ENCODE results near the gene WIPF3.
A peak's percentile ranks its signal among the peaks of the same experiment; 100 is the strongest.

WIPF3 gene

DNA sequence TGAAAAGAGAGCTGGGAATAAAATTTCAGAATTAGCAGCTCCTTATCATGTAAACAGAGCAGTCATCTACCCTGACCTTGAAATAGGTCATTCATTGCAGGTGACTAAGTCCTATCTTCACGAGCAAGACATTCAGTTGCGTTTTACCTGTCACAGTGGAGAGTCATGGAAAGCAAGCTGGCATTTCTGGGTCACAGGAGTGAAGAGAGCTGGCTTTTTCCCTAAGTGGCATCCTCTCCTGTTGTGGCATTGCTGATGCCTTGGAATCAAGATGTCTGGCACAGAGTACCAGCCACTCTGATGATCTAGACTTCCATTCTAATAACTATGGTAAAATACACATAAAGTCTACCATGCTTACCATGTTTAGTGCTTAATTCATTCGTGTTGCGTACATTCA is 112.5 kb downstream of the WIPF3 start:
- no peak for DNase-seq

DNA sequence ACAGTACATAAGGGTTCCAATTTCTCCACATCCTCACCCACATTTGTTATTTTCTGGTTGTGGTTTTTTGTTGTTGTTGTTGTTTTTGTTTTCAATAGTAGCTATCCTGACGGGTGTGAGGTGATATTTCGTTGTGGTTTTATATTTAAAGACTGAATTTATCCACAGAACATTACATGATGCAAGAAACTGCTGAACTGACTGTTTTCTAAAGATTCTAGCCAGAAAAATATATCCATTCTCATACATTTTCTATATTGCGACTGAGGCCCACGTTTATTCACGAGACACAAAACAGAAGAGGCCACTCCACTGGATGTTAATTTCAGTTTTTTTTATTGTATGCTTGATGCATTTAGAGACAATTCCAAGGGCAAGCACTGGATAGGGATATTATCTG is 113.5 kb downstream of the WIPF3 start:
- no peak for DNase-seq

DNA sequence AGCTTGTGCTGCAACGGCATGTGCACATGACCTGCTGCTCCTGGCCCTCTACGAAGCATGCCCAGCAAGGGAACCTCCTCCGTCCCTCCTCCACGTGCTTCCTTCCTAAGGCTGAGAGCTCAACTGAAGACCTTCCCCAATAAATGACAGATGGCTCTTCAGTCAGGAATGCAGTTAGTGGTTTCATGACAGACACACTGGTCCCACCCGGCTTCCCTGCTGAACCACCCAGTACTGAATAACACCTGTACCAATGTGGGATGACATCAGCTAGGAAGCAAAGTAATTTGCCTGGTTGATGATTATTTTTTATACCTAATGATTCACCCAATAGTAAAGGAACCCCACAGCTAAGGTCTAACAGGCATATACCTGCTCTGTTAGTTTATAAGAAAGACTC is 114.2 kb downstream of the WIPF3 start:
- no peak for DNase-seq

DNA sequence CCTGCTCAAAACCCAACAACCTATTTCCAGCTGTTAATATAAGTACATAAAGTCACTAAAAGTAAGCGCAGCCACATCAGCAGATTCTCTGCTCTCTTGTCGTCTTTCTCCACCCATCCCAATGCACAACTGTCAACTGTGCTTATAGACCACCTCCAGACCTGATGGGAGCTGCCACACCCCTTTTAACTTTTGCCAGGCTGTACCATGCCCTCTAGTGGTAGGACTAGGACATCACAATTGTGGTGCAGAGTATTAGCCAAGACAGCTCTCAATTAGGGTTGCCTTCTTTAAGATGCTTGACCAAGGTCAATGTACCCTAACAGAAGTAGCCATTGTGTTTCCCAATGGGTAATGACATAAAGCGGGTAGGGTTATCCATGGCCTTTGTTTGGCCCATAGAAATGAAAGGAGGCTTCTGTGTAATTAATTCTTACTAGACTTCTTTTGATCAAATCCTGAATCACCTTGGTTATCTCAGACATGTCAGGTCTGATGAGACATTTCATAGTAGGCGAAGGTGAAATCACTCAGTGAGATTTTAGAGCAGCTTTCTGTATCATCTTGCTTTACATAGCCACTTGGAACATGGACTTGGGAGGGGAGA is 115.2 kb downstream of the WIPF3 start:
- peak; percentile 60 to 78 (median 70) for DNase-seq

DNA sequence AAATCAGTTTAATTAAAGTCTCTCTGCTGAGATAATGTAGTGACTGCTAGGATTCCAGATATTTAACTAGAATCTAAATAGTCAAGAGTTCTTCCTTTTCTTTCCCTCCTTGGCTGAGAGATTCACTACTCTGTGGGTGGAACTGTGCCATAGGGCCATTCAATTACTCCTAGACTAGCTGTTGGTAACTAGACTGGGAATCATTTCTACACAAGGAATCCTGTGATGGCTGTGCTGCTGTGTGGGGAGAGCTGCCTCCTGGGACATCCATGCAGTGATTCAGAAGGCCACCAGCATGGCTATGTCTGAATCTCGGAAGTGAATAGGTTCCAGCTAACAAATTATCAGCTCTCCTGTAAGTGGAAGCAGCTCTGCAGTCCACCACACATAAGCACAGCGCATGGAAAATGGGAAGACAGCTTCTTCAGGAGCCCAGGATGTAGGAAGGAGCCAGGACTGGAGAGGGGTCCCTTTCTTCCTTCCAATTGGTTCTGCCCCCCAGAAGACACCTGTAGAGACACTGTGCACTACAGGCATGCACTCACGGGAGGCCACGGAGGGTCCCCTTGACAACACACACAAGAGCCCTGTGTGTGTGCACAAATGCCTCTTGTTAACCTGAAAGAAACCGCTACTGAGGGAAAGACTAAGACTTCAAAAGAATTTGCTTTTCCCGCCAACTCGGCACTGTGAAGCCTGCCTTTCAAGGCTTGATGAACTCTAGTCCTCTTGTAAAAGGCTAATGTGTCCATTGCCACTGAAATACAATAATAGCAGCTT is 116.8 kb downstream of the WIPF3 start:
- DNase-seq: no peak

DNA sequence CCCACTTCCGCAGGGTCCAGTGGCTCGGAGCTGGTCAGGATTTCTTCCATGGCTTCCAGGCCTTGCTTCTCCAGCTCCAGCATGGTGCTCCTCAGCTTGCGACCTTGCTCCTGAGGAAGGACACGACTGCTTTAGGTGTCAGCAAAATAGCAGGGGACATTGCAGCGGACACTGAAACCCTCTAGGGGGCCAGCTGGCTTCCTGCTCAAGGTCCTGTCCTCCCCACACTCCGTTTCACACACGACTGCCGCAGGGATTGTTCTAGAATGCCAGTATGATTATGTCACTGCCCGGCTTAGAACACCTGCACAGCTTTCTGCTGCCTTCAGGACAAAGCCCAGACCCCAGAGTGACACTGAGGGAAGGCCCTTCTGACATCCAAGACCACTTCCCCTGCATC is 117.7 kb downstream of the WIPF3 start:
- no peak for DNase-seq

DNA sequence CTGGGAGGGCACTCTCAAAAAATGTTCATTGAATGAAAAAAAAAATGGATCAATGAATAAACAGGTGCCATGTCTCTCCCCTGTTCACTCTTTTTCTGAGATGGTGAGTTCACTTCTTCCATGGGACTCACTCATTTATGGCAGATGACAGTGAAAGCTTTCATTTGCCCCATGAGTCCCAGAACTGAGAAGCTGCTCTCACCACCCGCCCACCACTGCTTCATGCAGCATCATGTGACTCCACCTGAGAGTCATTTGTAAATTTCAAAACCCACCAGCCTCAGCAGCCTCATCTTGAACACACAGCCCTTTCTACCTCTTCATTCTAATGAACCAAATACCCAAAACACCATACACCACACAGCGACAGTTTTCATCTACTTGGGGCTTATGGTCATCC is 118.4 kb downstream of the WIPF3 start:
- peak; percentile 13 to 48 (median 40) for DNase-seq

DNA sequence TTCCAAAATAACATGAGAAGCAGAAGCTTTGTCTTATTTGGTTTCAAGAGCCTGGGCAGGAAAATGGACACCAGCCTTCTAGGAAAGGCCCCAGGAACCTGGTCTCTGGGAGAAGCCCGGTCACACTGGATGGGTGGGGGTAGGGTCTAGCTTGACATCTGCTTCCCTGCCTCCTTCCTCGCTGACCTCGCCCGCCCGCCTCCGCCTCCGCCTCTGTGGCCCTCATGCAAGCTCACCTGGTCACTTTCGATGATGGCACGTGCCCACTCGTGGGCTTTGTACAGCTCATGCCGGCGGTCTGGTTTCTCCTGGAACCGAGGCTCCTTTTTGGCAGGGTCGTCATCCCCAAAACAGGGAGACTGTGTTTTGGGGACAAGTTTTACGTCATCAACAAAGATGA is 119.9 kb downstream of the WIPF3 start:
- no peak for DNase-seq

DNA sequence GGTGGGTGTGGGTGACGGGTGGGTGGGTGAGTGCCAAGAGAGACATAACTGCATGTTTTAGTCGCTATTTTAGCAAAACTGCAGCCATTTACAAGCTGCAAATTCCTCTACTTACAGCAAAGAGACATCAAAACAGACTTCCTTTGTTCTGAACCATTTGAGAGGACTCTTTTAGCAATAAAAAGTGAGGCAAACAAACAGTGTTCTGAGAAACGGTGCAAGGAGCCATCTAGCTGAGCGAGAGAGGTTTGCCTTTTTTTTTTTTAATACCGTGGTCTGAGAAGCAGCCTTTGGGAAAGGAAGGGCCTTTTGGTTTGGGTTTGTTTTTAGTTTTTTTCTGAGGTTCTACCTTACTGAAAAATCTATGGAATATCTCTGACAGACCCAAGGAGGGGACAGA is 120.4 kb downstream of the WIPF3 start:
- no peak for DNase-seq

DNA sequence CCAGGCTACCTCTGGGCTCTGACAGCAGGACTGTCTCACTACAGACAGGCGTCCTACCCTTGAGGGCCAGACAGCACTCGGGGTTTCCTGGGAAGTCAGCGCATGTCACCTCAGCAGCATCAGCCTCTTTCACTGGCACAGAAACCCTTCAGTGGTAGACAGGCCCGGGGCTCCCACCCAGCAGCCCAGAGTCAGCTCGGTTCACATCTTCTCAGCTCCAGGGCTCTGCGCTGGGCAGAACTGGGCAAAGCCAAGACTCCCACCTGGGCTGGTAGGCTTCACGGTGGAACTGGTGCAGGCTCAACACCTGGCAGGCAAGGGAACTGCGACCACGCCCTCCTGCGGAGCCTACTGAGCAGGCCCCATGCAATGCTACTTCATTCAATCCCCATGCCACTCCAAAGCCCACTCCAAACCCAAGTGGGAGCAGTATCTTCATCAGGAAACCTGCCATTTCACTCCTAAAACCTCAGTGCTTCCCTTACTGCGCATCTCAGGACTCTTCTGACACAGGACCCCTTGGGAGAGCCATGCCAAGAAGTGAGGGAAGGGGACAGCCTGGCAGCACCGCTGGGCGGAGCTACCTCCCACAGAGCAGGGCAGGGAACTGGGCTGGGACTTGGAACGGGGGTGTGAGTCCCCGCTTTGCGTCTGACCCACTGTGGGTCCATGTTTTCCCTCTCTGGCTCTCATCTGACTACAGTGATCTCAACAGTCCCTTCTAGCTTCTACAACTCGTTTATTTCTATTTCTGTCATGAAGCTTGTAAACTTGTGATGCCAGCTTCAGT is 122.9 kb downstream of the WIPF3 start:
- no peak for DNase-seq

DNA sequence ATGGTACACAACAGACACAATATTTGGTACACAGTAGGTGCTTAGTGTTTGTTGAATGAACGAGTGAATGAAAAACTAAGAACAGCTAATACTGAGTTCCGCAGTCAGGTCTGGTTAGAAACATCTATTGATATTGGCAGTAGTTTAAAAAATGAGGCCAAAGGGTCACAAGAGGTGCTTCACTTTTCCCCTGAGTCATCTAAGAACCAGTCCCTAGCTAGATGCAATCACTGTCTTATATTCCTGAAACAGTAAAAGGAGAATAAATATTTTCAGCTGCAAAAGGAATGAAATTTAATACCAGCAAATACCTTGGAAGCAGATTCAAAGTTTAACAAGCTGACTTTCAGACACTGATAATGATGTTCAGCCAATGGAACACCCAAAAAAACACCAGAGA is 128.8 kb downstream of the WIPF3 start:
- DNase-seq: no peak

DNA sequence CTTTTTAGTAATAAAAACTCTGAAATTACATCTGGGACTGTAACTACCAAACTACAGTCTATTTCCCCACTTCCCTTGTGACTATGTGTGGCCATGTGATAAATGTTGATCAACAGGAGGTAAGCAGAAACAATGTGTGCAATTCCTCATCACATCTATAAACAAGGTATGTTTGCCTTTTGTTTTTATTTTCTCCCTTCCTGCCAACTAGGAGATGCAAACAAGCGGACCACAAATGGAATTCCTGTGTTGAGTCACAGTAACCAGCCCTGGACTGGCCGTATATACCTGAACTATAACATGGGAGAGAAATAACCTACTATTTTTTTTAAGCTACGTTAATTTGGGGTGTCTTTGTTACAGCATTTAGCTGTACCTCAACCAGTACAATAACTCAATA is 130.8 kb downstream of the WIPF3 start:
- no peak for DNase-seq

DNA sequence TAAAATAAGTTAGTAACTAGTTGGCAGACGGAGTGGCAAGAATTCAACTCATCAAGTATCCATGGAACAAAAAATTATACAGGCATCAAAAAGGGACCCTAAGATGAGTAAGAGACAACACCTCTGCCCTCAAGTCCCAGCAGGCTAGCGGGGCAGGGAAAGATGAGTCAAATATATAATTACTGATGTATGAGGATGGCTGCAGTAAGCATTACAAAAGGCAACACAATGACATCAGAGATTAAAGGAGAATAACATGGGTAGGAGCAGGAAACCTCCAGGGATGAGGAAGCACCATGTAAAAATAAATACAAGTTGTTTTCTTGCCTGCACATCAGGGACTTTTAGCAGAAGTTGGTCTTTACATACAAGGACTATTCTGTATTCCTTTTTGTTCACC is 133.9 kb downstream of the WIPF3 start:
- DNase-seq: peak in 2 of 4 experiments; percentile 4 to 28

DNA sequence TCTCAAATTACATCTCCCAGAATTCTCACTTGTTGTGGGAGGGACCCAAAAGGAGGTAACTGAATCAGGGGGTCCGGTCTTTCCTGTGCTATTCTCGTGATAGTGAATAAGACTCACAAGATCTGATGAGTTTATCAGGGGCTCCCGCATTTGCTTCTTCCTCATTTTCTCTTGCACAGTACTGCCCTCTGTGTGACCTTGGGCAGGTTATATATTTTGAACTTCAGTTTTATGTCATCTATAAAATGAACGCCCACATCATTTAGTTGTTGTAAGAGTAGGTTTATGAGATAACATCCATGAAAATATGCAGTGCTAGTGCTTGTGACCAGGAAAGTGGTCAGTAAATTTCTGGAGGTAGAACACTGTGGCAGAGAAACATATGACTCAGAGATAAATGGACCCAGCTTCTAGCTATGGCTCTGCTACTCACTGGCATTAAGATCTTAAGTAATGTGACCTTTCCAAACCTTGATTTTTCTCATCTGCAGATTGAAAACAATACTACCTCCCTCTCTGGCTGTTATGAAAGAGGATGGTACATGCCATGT is 139.0 kb downstream of the WIPF3 start:
- peak in 1 of 4 experiments; percentile 24 for DNase-seq

DNA sequence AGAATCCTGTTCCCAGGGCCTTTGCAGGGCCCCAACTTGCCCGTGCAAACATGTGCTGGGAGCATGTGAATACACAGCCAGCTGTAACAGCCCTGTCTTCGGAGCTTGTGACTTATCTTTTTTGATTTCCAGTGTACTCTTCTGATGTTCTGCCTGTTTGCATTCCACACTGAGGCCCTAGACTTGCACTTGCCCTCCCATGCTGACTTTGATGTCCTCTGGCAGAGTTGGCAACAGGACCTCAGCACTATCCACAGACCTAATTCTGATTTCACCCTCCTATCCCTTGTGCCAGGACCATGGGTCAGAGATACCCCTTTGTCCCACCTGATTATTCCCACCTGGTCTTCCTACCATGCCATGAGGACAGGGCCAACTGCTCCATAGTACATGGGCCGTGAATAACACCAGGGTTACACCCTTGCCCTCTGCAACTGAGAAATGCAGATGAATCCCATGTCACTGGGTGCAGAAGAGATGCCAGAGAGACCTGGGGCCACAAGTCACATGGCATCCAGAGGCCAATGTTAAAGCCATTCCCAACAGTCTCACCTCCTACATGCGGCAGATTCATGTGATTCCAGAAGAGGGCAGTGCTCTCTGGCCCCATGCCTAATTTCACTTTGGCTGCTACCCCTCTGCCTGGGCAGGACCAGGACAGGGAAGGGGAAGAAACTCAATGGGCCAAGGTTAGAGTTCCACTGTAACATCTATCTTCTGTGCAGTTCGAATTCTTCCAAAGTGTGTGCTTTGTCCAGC is 140.3 kb downstream of the WIPF3 start:
- peak; percentile 31 to 63 (median 58) for DNase-seq

DNA sequence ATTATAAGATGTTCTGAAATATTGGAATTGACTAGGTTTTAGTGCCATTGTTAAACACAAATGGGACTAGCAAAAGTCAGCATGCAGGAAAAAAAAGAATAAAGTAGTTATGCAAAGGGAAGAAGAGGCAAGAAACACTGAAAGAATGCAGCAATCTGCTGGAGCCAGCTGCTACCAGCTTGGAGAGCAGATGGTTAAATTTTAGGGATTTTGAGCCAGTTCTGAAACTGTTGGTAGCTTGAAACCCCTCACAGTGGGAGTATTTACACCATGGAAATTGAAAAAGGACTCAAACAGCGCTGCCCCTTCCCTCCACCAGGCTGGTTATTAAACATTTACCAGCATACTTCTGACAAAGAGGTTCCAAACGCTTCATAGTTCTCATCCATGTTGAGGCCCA is 142.3 kb downstream of the WIPF3 start:
- no peak for DNase-seq

DNA sequence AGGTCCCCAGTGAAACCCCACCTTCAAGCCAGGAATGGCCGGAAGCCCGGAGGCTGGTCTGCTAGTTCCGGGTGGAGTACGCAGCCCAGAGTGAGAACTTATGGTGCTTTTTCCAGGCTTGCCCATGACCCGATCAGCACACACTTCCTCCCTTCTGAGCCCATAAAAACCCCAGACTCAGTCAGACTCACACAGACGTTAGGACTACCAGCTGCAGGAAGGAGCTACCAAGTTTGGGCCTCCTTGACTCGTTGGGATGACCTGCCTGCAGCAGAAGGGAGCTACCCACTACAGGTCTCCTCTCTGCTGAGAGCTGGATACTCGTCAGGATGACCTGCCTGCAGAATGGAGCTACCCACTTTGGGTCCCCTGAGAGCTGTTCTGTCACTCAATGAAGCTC is 144.2 kb downstream of the WIPF3 start:
- no peak for DNase-seq

DNA sequence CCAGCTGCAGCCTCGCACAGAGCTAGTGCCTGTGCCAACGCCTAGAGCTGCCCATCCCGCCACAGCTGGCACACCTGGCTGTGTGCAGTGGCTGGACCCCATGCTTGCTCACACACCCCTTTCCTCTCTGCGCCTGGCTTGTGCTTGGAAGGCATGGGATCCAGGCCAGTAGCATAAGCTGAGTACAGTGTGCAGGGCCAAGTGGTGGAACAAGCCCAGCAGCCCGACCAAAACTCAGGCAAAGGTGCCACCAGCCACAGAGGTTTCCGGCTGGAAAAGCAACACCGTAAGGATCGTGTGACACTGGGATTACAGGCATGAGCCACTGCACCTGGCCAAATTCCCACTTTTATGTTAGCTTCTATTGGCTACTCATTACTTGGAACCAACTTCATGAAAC is 144.9 kb downstream of the WIPF3 start:
- DNase-seq: no peak

DNA sequence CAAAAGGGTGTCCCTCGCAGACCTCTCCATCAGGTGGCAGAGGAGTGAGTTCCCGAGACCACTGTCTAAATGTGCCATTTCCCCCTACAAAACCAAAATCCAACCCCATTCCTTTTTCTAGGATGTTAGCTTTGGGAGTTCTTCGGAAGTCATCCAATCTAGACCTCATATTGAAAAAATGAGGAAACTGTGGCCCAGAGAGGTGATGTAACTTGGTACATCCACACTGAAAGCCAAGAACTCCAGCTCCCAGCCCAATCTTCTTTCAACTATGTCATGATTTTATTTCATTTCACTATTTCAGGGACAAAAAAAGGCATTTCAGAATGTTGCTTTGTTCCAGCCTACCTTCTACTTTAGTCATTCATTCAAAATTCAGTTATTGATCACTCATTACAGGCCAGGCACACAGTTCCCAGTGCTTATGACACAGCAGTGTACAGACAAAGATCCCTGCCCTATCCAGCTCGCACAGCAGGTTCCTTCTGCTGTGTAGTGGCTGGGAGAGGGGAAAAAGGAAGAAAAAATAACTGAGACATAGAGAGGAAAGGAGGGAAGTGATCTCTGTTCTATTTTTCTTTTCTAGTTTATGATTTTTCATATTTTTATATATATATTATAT is 147.5 kb downstream of the WIPF3 start:
- peak; percentile 20 to 53 (median 42) for DNase-seq

DNA sequence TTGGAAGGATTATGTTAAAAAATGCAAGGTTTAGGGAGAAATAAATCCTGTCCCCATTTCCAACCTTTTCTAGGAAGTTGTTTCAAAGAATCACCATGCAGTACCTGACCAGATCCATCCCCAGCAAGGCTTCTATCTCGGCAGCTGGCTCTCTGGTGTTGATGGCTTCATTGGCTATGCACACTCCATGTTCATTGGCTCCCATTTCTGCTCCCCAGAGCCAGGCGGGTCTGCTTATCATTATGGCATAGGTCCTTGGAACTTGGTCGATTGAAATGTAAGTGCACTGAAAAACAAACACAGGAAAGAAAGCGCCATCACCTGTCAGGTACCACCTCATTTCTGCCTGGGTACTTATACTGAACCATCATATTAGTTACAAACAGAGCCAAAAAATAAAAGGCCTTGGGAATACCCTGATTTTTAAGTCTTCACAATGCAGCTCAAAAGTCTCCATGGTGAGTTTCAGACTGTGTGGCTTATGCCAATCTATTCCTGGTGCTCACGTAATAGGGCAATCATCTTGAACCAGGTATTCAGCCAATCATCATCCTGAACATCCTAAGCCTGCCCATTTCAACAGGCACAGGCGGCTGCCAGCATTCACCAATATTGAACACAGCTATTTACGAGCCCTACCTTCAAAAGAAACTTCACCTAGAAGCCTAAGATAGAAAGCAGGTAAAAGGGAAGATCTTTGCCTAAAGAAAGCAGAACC is 148.9 kb downstream of the WIPF3 start:
- DNase-seq: no peak

DNA sequence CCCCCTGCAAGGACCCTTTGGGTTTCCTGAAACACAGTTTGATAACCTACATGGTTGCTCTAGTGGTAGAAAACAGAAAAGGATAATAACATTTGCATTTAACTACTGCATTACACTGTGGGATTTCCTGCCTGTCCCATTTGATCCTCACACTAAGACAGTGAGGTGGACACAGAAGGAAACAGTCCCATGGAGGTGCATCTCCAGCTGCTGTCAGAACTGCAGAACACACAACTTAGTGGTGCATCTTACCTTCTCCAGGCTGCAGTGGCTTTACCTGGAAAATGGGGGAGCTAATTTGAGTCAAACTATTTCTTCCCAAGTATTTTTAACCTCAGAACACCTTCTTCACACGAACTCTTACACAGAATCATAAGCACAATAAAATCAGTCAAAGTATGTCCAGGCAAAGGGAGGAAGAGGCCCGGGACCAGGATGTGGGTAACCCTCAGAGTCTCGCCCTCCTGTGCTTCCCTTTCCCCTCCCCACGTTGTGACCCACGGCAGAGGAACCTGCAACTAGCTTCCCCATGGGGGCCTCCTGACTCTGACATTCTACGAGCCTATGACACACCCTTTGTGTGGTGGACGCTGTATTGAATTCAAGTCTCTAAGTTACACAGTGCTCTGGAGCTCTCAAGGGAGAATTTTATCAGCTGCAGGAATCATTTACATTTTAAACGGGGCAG is 149.6 kb downstream of the WIPF3 start:
- DNase-seq: peak; percentile 66 to 80 (median 76)

All from suppressor macrophage (primary cell).